Smooth muscle cell (in vitro differentiated cells): ENCODE data around the gene PAX2. TPM values are rescaled to one million over a fixed set of nuclear protein-coding genes. Genes with fewer than 3 reads are reported as not detected.

Experiments
- DNase-seq: peaks from one replicate; lab custom pipeline; 2025; ENCODE audit not compliant: unreplicated experiment; lab: John Stamatoyannopoulos, UW
- H2AFZ ChIP-seq: fragments of 200-600 bp; sonication (generic); 2 replicates; pipeline ENCODE4 v1.6.0; 2016; ENCODE audit warnings: antibody characterized with exemption, low read depth, mild to moderate bottlenecking
- H3F3A ChIP-seq: fragments of 200-600 bp; sonication (generic); 2 replicates; pipeline ENCODE4 v1.6.0; 2017; ENCODE audit warnings: antibody characterized with exemption, low read depth
- H3K27ac ChIP-seq: fragments of 200-600 bp; sonication (generic); 2 replicates; pipeline ENCODE4 v1.5.1; 2016; ENCODE audit warnings: low read depth, mild to moderate bottlenecking
- H3K27me3 ChIP-seq: fragments of 200-600 bp; sonication (generic); 2 replicates; pipeline ENCODE4 v1.6.1; 2016; ENCODE audit warnings: low read depth, mild to moderate bottlenecking
- H3K36me3 ChIP-seq: fragments of 200-600 bp; sonication (generic); 2 replicates; pipeline ENCODE4 v1.5.1; 2016; ENCODE audit warnings: low read depth
- H3K4me1 ChIP-seq: fragments of 200-600 bp; sonication (generic); 2 replicates; pipeline ENCODE4 v1.5.1; 2016; ENCODE audit warnings: low read depth
- H3K4me2 ChIP-seq: fragments of 200-600 bp; sonication (generic); 2 replicates; pipeline ENCODE4 v1.6.0; 2016; ENCODE audit warnings: mild to moderate bottlenecking
- H3K4me3 ChIP-seq: fragments of 200-600 bp; sonication (generic); 2 replicates; pipeline ENCODE4 v1.5.1; 2016; ENCODE audit warnings: mild to moderate bottlenecking
- H3K79me2 ChIP-seq: fragments of 200-600 bp; sonication (generic); 2 replicates; pipeline ENCODE4 v1.6.0; 2016; ENCODE audit warnings: low read depth, mild to moderate bottlenecking
- H3K9ac ChIP-seq: fragments of 200-600 bp; sonication (generic); 2 replicates; pipeline ENCODE4 v1.6.0; 2016; ENCODE audit warnings: low read depth
- H3K9me3 ChIP-seq: fragments of 200-600 bp; sonication (generic); replicated peaks from 2 replicates; pipeline ENCODE4 v1.5.1; 2016; ENCODE audit warnings: low read depth
- H4K20me1 ChIP-seq: fragments of 200-600 bp; sonication (generic); 2 replicates; pipeline ENCODE4 v1.6.0; 2016; ENCODE audit warnings: low read depth
- WGBS: methylation state at CpG from one replicate; pipeline ENCODE4 v1.1.7; 2016; ENCODE audit warnings: low lambda C conversion rate; 5-methylcytosine and 5-hydroxymethylcytosine counted together
- polyA plus RNA-seq: library from polyadenylated mRNA; unstranded; fragments of >200 nt; fragmentation: Nextera tagmentation; extraction: Ambion mirVana; gene quantifications from 2 replicates; pipeline ENCODE4 v1.2.1, GENCODE V29; 2016
- total RNA-seq: library from RNA; depleted of rRNA; stranded (reverse); fragments of >200 nt; gene quantifications from 2 replicates; pipeline ENCODE4 v1.2.3, GENCODE V29; 2014
- TF ChIP-seq, protein P1 (sequence below): fragments of 200-600 bp; sonication (generic); IDR thresholded peaks from 2 replicates; pipeline ENCODE4 v1.5.1; 2017; ENCODE audit warnings: borderline replicate concordance, mild to moderate bottlenecking, antibody characterized with exemption; ENCODE audit not compliant: insufficient read depth, poor library complexity, severe bottlenecking

PAX2 gene
- total and polyA plus RNA-seq, 2 experiments from 2014 or later = not detected

- peaks cover 100% of the 10 kb centered on the region for H3K27me3 ChIP-seq
- H3K36me3 ChIP-seq = no peaks in the 10 kb centered on the region
- no peaks in the 10 kb centered on the region for H4K20me1 ChIP-seq
- TF ChIP-seq, protein P1, sequence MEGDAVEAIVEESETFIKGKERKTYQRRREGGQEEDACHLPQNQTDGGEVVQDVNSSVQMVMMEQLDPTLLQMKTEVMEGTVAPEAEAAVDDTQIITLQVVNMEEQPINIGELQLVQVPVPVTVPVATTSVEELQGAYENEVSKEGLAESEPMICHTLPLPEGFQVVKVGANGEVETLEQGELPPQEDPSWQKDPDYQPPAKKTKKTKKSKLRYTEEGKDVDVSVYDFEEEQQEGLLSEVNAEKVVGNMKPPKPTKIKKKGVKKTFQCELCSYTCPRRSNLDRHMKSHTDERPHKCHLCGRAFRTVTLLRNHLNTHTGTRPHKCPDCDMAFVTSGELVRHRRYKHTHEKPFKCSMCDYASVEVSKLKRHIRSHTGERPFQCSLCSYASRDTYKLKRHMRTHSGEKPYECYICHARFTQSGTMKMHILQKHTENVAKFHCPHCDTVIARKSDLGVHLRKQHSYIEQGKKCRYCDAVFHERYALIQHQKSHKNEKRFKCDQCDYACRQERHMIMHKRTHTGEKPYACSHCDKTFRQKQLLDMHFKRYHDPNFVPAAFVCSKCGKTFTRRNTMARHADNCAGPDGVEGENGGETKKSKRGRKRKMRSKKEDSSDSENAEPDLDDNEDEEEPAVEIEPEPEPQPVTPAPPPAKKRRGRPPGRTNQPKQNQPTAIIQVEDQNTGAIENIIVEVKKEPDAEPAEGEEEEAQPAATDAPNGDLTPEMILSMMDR = no peak
- no peak overlapping the region for H3K9ac ChIP-seq
- no peak overlapping the region for H2AFZ ChIP-seq
- H3F3A ChIP-seq = no peaks in the 10 kb centered on the region
- no peak for DNase-seq
- no peaks in the 10 kb centered on the region for H3K79me2 ChIP-seq
- peak overlapping the region; percentile 80 for H3K4me2 ChIP-seq
- peak overlapping the region; percentile 7 for H3K4me3 ChIP-seq
- peaks cover 25% of the 10 kb centered on the region for H3K4me1 ChIP-seq
- 3% methylated on average over 51 of the region's 51 CpGs for WGBS
- H3K27ac ChIP-seq = no peak overlapping the region
- no peaks in the 10 kb centered on the region for H3K9me3 ChIP-seq
These were observed 7.9 kb upstream of the PAX2 start for GRCh38 chr10:100737355-100738054.

DNA sequence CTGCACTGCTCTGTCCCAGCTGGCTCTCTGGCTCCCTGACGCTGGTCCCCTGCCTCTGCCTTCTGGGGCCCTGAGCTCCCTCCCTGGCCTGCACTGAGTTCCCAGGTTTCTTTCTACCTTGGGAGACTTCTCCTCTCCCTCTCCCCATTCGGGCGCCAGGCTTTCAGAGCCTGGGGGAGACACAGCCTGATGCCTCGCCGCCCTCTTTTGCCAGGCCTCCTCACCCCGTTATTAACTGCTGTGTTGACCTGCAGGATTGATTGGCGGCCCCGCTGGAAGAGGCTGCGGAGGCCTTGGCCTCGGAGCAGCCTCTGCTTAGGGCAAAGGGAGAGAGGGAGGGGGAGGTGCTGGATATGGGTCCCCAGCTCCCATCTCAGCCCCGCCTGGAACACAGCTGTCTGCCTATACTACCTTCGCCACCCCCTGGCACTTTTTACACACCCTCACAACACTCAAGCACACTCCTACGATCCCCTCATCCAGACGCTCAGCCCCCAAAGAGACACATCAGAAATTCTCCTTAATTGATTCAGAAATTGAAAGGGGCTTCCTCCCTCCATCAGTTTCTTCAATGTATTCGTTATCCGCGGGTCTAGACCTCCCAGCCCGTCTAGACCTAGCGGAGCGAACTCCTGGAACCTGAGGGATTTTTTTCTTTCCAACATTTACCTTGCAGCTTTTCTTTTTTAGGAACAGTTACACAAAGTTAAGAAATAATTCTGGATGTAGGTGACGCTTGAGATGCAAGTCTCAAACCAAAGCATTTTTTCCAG lies 7.1 kb upstream of the PAX2 start:
- DNase-seq = no peak
- Histone ChIP-seq H2AFZ (no peak overlapping the region), H3K9me3 (no peaks in the 10 kb centered on the region), H4K20me1 (no peaks in the 10 kb centered on the region), H3K27me3 (peaks cover 100% of the 10 kb centered on the region), H3K9ac (no peak overlapping the region), H3K79me2 (no peaks in the 10 kb centered on the region), H3K4me3 (no peak overlapping the region), H3K27ac (no peak overlapping the region), H3K36me3 (no peaks in the 10 kb centered on the region), H3K4me2 (peak overlapping the region; percentile 80), H3K4me1 (peaks cover 30% of the 10 kb centered on the region), H3F3A (no peaks in the 10 kb centered on the region)
- TF ChIP-seq, protein P1 = no peak
- WGBS = 5% methylated on average over 20 of the region's 21 CpGs

DNA sequence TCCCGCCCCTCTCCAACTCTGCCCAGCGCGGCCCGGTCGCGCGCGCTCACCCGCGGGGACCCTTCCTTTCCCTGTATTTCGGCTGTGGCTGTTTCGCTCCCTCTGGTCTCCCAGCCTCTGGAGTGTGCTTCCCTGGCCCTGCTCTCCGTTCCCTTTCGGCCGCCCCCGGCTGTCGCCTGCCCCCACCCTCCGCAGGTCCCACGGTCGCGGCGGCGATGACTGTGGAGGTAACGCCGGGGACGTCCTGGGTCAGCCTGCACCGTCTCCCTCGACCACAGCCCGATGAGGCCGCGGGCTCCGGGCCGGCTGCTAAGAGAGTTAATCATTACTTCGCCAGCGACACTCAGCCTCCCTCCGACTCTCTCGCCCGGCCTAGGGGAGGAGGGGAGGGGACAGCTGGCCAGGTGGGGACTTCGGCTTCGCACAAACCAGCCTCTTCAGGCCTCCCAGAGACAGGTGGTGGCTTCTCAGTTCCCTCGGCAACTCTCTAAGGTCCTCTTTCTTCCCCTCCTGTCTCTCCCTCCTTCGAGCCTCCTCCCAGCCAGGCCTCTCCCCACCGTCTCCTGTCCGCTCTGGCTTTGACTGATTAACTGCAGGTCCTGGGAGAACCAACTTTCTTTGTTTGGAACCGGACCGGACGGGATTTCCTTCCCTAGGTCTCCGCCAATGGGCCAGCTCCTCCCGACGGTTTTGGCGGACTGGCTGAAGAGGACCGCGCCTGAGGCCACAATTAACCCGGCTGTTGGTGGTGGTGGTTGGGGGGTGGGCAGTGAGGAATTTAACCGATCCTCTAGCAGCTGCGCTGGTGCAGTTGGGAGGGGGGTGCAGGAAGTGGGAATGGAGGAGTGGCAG lies 5.6 kb upstream of the PAX2 start:
- TF ChIP-seq, protein P1 = no peak
- Histone ChIP-seq H3K4me2 (peak overlapping the region; percentile 65), H4K20me1 (no peaks in the 10 kb centered on the region), H3K9me3 (no peaks in the 10 kb centered on the region), H3K9ac (no peak overlapping the region), H2AFZ (no peak overlapping the region), H3K36me3 (no peaks in the 10 kb centered on the region), H3K4me1 (peaks cover 37% of the 10 kb centered on the region), H3K4me3 (no peak overlapping the region), H3K27ac (no peak overlapping the region), H3K79me2 (no peaks in the 10 kb centered on the region), H3K27me3 (peaks cover 100% of the 10 kb centered on the region), H3F3A (no peaks in the 10 kb centered on the region)
- under 1% methylated on average over 50 of the region's 56 CpGs for WGBS
- DNase-seq = no peak
